ENCODE measurements around the gene OR8B4.
"Not testable (repeated sequence)": the region's sequence is repeated elsewhere in the genome, so short reads cannot be mapped to it uniquely, and the experiment has no call there.

OR8B4 gene

GRCh38 chr11:124424384-124424921, at the start of gene OR8B4:
Gene OR8B4, minus strand, starts transcription at chr11:124424871. Its CDS starts 0 bp downstream, at chr11:124424871.
- DNase-seq, result no peak

- no peak for DNase-seq
Measured at GRCh38 chr11:124474079-124474478, 49.4 kb upstream of the OR8B4 start.

- DNase-seq, result no peak
Measured at GRCh38 chr11:124473476-124473875, 48.8 kb upstream of the OR8B4 start.

- DNase-seq, result no peak
Measured at GRCh38 chr11:124470561-124471227, 46.0 kb upstream of the OR8B4 start.

GRCh38 chr11:124467381-124467927, 42.8 kb upstream of the OR8B4 start:
- DNase-seq, result no peak

- no peak for DNase-seq
Measured at GRCh38 chr11:124465368-124465767, 40.7 kb upstream of the OR8B4 start.

GRCh38 chr11:124463990-124464389, 39.3 kb upstream of the OR8B4 start:
- DNase-seq, result no peak

GRCh38 chr11:124463324-124463723, 38.7 kb upstream of the OR8B4 start:
- DNase-seq, result no peak

GRCh38 chr11:124460459-124460858, 35.8 kb upstream of the OR8B4 start:
- DNase-seq, result no peak

- not testable (repeated sequence) for DNase-seq
Measured at GRCh38 chr11:124459379-124459778, 34.7 kb upstream of the OR8B4 start.

GRCh38 chr11:124454552-124454951, 29.9 kb upstream of the OR8B4 start:
- no peak for DNase-seq

GRCh38 chr11:124446916-124447315, 22.2 kb upstream of the OR8B4 start:
- no peak for DNase-seq

- DNase-seq, result no peak
Measured at GRCh38 chr11:124445646-124446150, 21.0 kb upstream of the OR8B4 start, which contains the start of gene OR8B8. Gene OR8B8, minus strand, starts transcription at chr11:124445696. Its CDS starts 4,611 bp downstream, at chr11:124441085.

- no peak for DNase-seq
Measured at GRCh38 chr11:124442847-124443246, 18.2 kb upstream of the OR8B4 start.

- DNase-seq, result no peak
Measured at GRCh38 chr11:124442442-124442841, 17.8 kb upstream of the OR8B4 start.

GRCh38 chr11:124441519-124441918, 16.8 kb upstream of the OR8B4 start:
- DNase-seq, result no peak

GRCh38 chr11:124441081-124441480, 16.4 kb upstream of the OR8B4 start:
- DNase-seq, result no peak

- DNase-seq, result no peak
Measured at GRCh38 chr11:124440608-124441007, 15.9 kb upstream of the OR8B4 start.

- no peak for DNase-seq
Measured at GRCh38 chr11:124434699-124435098, 10.0 kb upstream of the OR8B4 start.

GRCh38 chr11:124429599-124429998, 4.9 kb upstream of the OR8B4 start:
- DNase-seq, result no peak

GRCh38 chr11:124421043-124421442, 3.6 kb downstream of the OR8B4 start:
- DNase-seq, result no peak

- DNase-seq, result no peak
Measured at GRCh38 chr11:124415356-124415923, 9.2 kb downstream of the OR8B4 start.

- DNase-seq, result no peak
Measured at GRCh38 chr11:124409906-124410305, 14.8 kb downstream of the OR8B4 start.

GRCh38 chr11:124405581-124405980, 19.1 kb downstream of the OR8B4 start:
- DNase-seq, result no peak

Data from activated CD4-positive, alpha-beta T cell treated with anti-CD3 and anti-CD28 coated beads, Interleukin-2, amount 50 U/mL, for 4 hours (primary cell).